ENCODE data around the gene NT5C2. TPM values are rescaled to one million over a fixed set of nuclear protein-coding genes. Genes with fewer than 3 reads are reported as not detected.
"Not testable (repeated sequence)": the region's sequence is repeated elsewhere in the genome, so short reads cannot be mapped to it uniquely, and the experiment has no call there.

NT5C2 gene
- total RNA-seq, 1 experiment from 2014 or later: 76.1 TPM

DNA sequence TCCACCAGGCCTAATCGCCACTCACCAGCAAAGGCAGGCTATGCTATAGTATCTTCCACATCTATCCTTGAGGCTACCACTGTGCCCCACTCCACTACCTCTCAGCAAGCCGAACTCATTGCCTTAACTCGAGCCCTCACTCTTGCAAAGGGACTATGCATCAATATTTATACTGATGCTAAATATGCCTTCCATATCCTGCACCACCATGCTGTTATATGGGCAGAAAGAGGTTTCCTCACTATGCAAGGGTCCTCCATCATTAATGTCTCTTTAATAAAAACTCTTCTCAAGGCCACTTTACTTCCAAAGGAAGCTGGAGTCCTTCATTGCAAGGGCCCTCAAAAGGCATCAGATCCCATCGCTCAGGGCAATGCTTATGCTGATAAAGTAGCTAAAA lies 17.2 kb upstream of the NT5C2 start:
- peaks cover 40% of the 10 kb centered on the region for H3K9me3 Mint-ChIP-seq
- CTCF ChIA-PET; H3K27ac Mint-ChIP-seq; H3K27me3 Mint-ChIP-seq (ENCODE audit: low read depth); ATAC-seq; H3K4me3 Mint-ChIP-seq; POLR2A ChIA-PET; DNase-seq (ENCODE audit: low spot score): not testable (repeated sequence)
- peaks cover 44% of the 10 kb centered on the region for H3K4me1 Mint-ChIP-seq
- H3K36me3 Mint-ChIP-seq: peaks cover 45% of the 10 kb centered on the region

DNA sequence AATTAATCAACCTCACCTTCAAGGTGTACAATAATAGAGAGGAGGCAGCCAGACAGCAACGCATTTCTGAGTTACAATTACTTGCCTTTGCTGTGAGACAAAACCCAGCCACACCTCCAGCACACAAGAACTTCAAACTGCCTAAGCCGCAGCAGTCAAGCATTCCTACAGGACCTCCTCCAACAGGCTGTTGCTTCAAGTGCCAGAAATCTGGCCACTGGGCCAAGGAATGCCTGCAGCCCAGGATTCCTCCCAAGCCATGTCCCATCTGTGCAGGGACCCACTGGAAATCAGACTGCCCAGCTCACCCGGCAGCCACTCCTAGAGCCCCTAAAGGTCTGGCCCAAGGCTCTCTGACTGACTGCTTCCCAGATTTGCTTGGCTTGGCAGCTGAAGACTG lies 14.6 kb upstream of the NT5C2 start:
- CTCF ChIA-PET; POLR2A ChIA-PET; ATAC-seq; H3K27ac Mint-ChIP-seq; H3K27me3 Mint-ChIP-seq (ENCODE audit: low read depth); DNase-seq (ENCODE audit: low spot score); H3K4me3 Mint-ChIP-seq: not testable (repeated sequence)
- Mint-ChIP-seq H3K36me3 (peaks cover 30% of the 10 kb centered on the region), H3K9me3 (peaks cover 28% of the 10 kb centered on the region), H3K4me1 (peaks cover 50% of the 10 kb centered on the region)

DNA sequence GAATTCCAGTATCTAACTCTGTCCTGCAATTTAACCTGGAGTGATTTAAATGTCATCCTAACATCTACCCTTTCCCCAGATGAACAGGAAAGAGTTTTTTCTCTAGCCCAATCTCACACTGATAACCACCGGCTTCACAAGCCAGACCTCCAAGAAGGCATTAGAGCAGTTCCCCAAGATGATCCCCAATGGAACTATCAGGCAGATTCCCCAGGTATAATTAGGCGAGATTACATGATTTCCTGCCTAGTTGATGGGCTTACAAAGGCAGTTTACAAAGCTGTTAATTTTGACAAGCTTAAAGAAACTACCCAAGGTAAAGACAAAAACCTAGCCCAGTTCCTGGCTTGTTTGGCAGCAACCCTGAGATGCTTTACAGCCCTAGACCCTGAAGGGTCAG lies 14.1 kb upstream of the NT5C2 start:
- no peaks in the 10 kb centered on the region; the same call in 1 of the 2 replicates for H3K27me3 Mint-ChIP-seq (ENCODE audit: low read depth)
- POLR2A ChIA-PET: no interaction called here
- CTCF ChIA-PET: no interaction called here
- peaks cover 23% of the 10 kb centered on the region for H3K9me3 Mint-ChIP-seq
- no peak for TF ChIP-seq NFYB (CRISPR knock-in tag; conservative IDR thresholded peaks at IDR 0.05; ENCODE audit: low read depth)
- no peak for TF ChIP-seq ELF4 (CRISPR knock-in tag; IDR thresholded peaks at IDR 0.05; ENCODE audit: low read depth)
- TF ChIP-seq IRF2 (CRISPR knock-in tag; IDR thresholded peaks at IDR 0.05; ENCODE audit: borderline replicate concordance, low read depth): no peak
- TF ChIP-seq CBFB (CRISPR knock-in tag; IDR thresholded peaks at IDR 0.05; ENCODE audit: low read depth): no peak
- TF ChIP-seq, protein P1, sequence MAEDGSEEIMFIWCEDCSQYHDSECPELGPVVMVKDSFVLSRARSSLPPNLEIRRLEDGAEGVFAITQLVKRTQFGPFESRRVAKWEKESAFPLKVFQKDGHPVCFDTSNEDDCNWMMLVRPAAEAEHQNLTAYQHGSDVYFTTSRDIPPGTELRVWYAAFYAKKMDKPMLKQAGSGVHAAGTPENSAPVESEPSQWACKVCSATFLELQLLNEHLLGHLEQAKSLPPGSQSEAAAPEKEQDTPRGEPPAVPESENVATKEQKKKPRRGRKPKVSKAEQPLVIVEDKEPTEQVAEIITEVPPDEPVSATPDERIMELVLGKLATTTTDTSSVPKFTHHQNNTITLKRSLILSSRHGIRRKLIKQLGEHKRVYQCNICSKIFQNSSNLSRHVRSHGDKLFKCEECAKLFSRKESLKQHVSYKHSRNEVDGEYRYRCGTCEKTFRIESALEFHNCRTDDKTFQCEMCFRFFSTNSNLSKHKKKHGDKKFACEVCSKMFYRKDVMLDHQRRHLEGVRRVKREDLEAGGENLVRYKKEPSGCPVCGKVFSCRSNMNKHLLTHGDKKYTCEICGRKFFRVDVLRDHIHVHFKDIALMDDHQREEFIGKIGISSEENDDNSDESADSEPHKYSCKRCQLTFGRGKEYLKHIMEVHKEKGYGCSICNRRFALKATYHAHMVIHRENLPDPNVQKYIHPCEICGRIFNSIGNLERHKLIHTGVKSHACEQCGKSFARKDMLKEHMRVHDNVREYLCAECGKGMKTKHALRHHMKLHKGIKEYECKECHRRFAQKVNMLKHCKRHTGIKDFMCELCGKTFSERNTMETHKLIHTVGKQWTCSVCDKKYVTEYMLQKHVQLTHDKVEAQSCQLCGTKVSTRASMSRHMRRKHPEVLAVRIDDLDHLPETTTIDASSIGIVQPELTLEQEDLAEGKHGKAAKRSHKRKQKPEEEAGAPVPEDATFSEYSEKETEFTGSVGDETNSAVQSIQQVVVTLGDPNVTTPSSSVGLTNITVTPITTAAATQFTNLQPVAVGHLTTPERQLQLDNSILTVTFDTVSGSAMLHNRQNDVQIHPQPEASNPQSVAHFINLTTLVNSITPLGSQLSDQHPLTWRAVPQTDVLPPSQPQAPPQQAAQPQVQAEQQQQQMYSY (CRISPR knock-in tag; IDR thresholded peaks at IDR 0.05): no peak
- no peak for TF ChIP-seq ETV6 (CRISPR knock-in tag; IDR thresholded peaks at IDR 0.05)
- TF ChIP-seq ZNF138 (CRISPR knock-in tag; conservative IDR thresholded peaks at IDR 0.05): no peak
- no peak for TF ChIP-seq JUN (CRISPR knock-in tag; IDR thresholded peaks at IDR 0.05)
- no peak for TF ChIP-seq CREM (CRISPR knock-in tag; IDR thresholded peaks at IDR 0.05)
- TF ChIP-seq, protein P2, sequence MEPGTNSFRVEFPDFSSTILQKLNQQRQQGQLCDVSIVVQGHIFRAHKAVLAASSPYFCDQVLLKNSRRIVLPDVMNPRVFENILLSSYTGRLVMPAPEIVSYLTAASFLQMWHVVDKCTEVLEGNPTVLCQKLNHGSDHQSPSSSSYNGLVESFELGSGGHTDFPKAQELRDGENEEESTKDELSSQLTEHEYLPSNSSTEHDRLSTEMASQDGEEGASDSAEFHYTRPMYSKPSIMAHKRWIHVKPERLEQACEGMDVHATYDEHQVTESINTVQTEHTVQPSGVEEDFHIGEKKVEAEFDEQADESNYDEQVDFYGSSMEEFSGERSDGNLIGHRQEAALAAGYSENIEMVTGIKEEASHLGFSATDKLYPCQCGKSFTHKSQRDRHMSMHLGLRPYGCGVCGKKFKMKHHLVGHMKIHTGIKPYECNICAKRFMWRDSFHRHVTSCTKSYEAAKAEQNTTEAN (CRISPR knock-in tag; IDR thresholded peaks at IDR 0.05): no peak
- TF ChIP-seq TCF7 (CRISPR knock-in tag; IDR thresholded peaks at IDR 0.05; ENCODE audit: low read depth): no peak
- TF ChIP-seq, protein P3, sequence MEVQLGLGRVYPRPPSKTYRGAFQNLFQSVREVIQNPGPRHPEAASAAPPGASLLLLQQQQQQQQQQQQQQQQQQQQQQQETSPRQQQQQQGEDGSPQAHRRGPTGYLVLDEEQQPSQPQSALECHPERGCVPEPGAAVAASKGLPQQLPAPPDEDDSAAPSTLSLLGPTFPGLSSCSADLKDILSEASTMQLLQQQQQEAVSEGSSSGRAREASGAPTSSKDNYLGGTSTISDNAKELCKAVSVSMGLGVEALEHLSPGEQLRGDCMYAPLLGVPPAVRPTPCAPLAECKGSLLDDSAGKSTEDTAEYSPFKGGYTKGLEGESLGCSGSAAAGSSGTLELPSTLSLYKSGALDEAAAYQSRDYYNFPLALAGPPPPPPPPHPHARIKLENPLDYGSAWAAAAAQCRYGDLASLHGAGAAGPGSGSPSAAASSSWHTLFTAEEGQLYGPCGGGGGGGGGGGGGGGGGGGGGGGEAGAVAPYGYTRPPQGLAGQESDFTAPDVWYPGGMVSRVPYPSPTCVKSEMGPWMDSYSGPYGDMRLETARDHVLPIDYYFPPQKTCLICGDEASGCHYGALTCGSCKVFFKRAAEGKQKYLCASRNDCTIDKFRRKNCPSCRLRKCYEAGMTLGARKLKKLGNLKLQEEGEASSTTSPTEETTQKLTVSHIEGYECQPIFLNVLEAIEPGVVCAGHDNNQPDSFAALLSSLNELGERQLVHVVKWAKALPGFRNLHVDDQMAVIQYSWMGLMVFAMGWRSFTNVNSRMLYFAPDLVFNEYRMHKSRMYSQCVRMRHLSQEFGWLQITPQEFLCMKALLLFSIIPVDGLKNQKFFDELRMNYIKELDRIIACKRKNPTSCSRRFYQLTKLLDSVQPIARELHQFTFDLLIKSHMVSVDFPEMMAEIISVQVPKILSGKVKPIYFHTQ (CRISPR knock-in tag; IDR thresholded peaks at IDR 0.05): no peak
- no peak overlapping the region for H3K27ac Mint-ChIP-seq
- no peak for DNase-seq (ENCODE audit: low spot score)
- no peak for ATAC-seq
- peaks cover 49% of the 10 kb centered on the region for H3K4me1 Mint-ChIP-seq
- peaks cover 25% of the 10 kb centered on the region for H3K36me3 Mint-ChIP-seq
- peak overlapping the region; percentile 51; the same call in 1 of the 2 replicates for H3K4me3 Mint-ChIP-seq

DNA sequence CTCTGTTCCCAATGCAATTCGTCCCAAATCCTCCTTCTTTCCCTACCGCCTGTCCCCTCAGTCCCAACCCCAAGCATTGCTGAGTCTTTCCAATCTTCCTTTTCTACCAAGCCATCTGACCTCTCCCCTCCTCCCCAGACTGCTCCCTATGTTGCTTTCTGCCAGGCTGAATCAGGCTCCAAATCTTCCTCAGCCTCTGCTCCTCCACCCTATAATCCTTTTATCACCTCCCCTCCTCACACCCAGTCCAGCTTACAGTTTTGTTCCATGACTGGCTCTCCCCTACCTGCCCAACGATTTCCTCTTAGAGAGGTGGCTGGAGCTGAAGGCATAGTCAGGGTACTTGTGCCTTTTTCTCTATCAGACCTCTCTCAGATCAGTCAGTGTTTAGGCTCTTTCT lies 13.6 kb upstream of the NT5C2 start:
- H3K27ac Mint-ChIP-seq: peak overlapping the region; percentile 97

DNA sequence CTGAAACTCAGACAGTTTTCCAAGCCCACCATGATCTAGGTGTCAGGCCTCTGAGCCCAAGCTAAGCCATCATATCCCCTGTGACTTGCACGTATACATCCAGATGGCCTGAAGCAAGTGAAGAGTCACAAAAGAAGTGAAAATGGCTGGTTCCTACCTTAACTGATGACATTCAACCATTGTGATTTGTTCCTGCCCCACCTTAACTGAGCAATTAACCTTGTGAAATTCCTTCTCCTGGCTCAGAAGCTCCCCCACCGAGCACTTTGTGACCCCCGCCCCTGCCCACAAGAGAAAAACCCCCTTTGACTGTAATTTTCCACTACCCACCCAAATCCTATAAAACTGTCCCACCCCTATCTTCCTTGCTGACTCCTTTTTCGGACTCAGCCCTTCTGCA lies 12.3 kb upstream of the NT5C2 start:
- H3K27me3 Mint-ChIP-seq (ENCODE audit: low read depth); ATAC-seq; CTCF ChIA-PET; POLR2A ChIA-PET; DNase-seq (ENCODE audit: low spot score): not testable (repeated sequence)
- H3K36me3 Mint-ChIP-seq: peaks cover 21% of the 10 kb centered on the region
- peaks cover 18% of the 10 kb centered on the region for H3K9me3 Mint-ChIP-seq
- H3K4me3 Mint-ChIP-seq: peak overlapping the region; percentile 51
- H3K27ac Mint-ChIP-seq: peak overlapping the region; percentile 97
- peaks cover 56% of the 10 kb centered on the region for H3K4me1 Mint-ChIP-seq

More for the DNA sequence above, 13.6 kb upstream of the NT5C2 start:
- Mint-ChIP-seq H3K36me3 (peaks cover 21% of the 10 kb centered on the region), H3K4me3 (peak overlapping the region; percentile 51), H3K9me3 (peaks cover 18% of the 10 kb centered on the region), H3K4me1 (peaks cover 49% of the 10 kb centered on the region)
- DNase-seq (ENCODE audit: low spot score); POLR2A ChIA-PET; ATAC-seq; H3K27me3 Mint-ChIP-seq (ENCODE audit: low read depth); CTCF ChIA-PET: not testable (repeated sequence)
